Heart right ventricle (tissue), 16 donors: ENCODE results near the gene ADGRE1. TPM values are rescaled to one million over a fixed set of nuclear protein-coding genes. Genes with fewer than 3 reads are reported as not detected.

Experiments used
- ATAC-seq, 8 donors: fragments of 200-7000 bp; cut with Tn5 transposase; one replicate each; pipeline ENCODE4 v1.9.1; 2020; ENCODE audit warnings: mild to moderate bottlenecking in 8 of 8, moderate library complexity in 8 of 8, moderate number of reproducible peaks in 1 of 8
- DNase-seq, 2 donors: peaks; one replicate each; pipeline ENCODE4 v3.0.0-alpha.2; 2020
- H3K27ac ChIP-seq, 10 donors: fragments of 200-600 bp; sonication (generic) in 2 of 10; one replicate each; pipeline versions ENCODE4 v1.5.0 to v1.8.0; 2020 to 2022; ENCODE audit warnings: mild to moderate bottlenecking in 3 of 10
- H3K27me3 ChIP-seq, 7 donors: fragments of 200-600 bp; one replicate each; pipeline ENCODE4 v1.8.0; 2021 to 2022; ENCODE audit warnings: mild to moderate bottlenecking in 2 of 7
- H3K36me3 ChIP-seq, 9 donors: fragments of 200-600 bp; sonication (generic) in 1 of 9; one replicate each; pipeline versions ENCODE4 v1.5.0 to v1.8.0; 2020 to 2022; ENCODE audit warnings: mild to moderate bottlenecking in 2 of 9
- H3K4me1 ChIP-seq, 9 donors: fragments of 200-600 bp; sonication (generic) in 1 of 9; one replicate each; pipeline versions ENCODE4 v1.5.0 to v1.8.0; 2020 to 2022; ENCODE audit warnings: mild to moderate bottlenecking in 4 of 9
- H3K4me3 ChIP-seq, 10 donors: fragments of 200-600 bp; sonication (generic) in 2 of 10; one replicate each; pipeline versions ENCODE4 v1.5.0 to v1.8.0; 2020 to 2022; ENCODE audit warnings: mild to moderate bottlenecking in 7 of 10, moderate library complexity in 2 of 10
- H3K9me3 ChIP-seq, 11 donors: fragments of 200-600 bp in 10 of 11; sonication (generic) in 2 of 11; one replicate each; pipeline versions ENCODE4 v1.5.0 to v1.8.0; 2013 to 2022; ENCODE audit warnings: mild to moderate bottlenecking in 2 of 11, control low read depth in 1 of 11, moderate library complexity in 1 of 11
- CTCF ChIP-seq, 9 donors: fragments of 200-600 bp; sonication (generic) in 2 of 9; IDR thresholded peaks; one replicate each; pipeline versions ENCODE4 v1.5.0 to v1.8.0; 2021 to 2022; ENCODE audit warnings: antibody characterized with exemption in 9 of 9, mild to moderate bottlenecking in 5 of 9, moderate library complexity in 1 of 9
- WGBS, 2 donors: extraction: QIAGEN DNeasy Blood & Tissue Kit; methylation state at CpG; one replicate each; pipeline ENCODE4 v1.1.7; 2013; ENCODE audit warnings: inconsistent platforms in 1 of 2; 5-methylcytosine and 5-hydroxymethylcytosine counted together
- intact Hi-C, 10 donors: fragments of 100-400 bp; cut with DNase I; formaldehyde crosslinking; loops; one replicate each; pipeline versions ENCODE4 v1.11.1 to v1.14.2; 2022
- polyA plus RNA-seq, 2 donors: library from polyadenylated mRNA; stranded (reverse); fragments of 200-250 nt; gene quantifications; one replicate each; pipeline ENCODE4 v1.2.3, GENCODE V29; 2013
- total RNA-seq, 10 donors: library from RNA; stranded (reverse); fragmentation: NEBNext Ultra II Directional in 3 of 10; extraction: Animal tissue kit (Norgen Biotek cat#: 25700) in 3 of 10; gene quantifications; one replicate each; pipeline versions ENCODE4 v1.2.1 to v1.2.4, GENCODE V29; 2021 to 2023
- donor health status: Arrhythmogenic right ventricular cardiomyopathy.
- donor health status: ischemic (EF 13 %, LVEDD 7.1; RV severe dilation, severe dysfunction).
- donor health status: healthy with polysubstance abuse.
- donor health status: DM: no; HTN: yes; CAD: no.
- donor health status: DM: no; HTN: no; CAD: no.
- donor health status: ischemic (EF 25% LVEDD 6.9; RV normal size, moderate dysfunction).
- donor health status: ischemic (EF 25% LVEDD 5.7; RV mildly dilated, moderate dysfunction).
- donor health status: healthy.
- donor health status: DM: yes; HTN: yes; CAD: no.
- donor health status: Ischemic cardiomyopathy.
- donor health status: ischemic (EF 35%, LVEDD 5.7; RV mildly dilated, moderate dysfunction).
- donor health status: nonischemic (EF 11% LVEDD 7.7; RV severe dilation, severe dysfunction).
- donor health status: DM: yes; HTN: yes; CAD: no.
- donor health status: PGD.
- donor health status: ischemic (EF 29% LVEDD 5.4; RV normal size, mild dysfunction).
- donor health status: nonischemic (EF 23%, LVEDD 6.1; RV moderate dilation, normal function).

The ADGRE1 gene
- total and polyA plus RNA-seq, 12 donors, result 0.09 to 4.8 (median 0.19) TPM; not detected in 3

GRCh38 chr19:6862673-6863078 lies 24.7 kb upstream of the ADGRE1 start:
- no peaks in the 10 kb centered on the region for H3K9me3 ChIP-seq
- no peaks in the 10 kb centered on the region for H3K36me3 ChIP-seq
- ATAC-seq (peak; percentile 81 to 97 (median 92)), DNase-seq (peak; percentile 75 to 78)
- H3K27me3 ChIP-seq, result peaks cover 0 to 13% (median 11%) of the 10 kb centered on the region in 7 donors
- H3K4me1 ChIP-seq, result peaks cover 0 to 19% (median 0%) of the 10 kb centered on the region in 9 donors
- peak overlapping the region in 1 of 10 donors; percentile 55 for H3K27ac ChIP-seq
- intact Hi-C loops, result loop anchor here (1.0 to 10.0 kb wide), 10 partner anchors 124 to 482 kb away; partner anchors contain the start of genes TRIP10 (in 6 of the 10), GPR108 (in 4 of the 10) and ARHGEF18 (in 1 of the 10)
- peak overlapping the region in 8 of 10 donors; percentile 17 to 47 (median 35) for H3K4me3 ChIP-seq
- peak; percentile 69 to 88 (median 83) for TF ChIP-seq CTCF (IDR thresholded peaks at IDR 0.05)
- 0 to 2% methylated on average over 16 of the region's 16 CpGs for WGBS, 2 donors

- Histone ChIP-seq H3K4me1 (peaks cover 0 to 36% (median 0%) of the 10 kb centered on the region in 9 donors), H3K27ac (no peak overlapping the region), H3K4me3 (no peak overlapping the region), H3K27me3 (peaks cover 0 to 21% (median 12%) of the 10 kb centered on the region in 7 donors), H3K9me3 (no peaks in the 10 kb centered on the region), H3K36me3 (no peaks in the 10 kb centered on the region)
- DNase-seq (no peak), ATAC-seq (no peak)
- intact Hi-C loops, result loop anchor here in 9 of 10 donors (5.0 to 10.0 kb wide), 5 partner anchors 127 to 480 kb away; partner anchors contain the start of genes GPR108 (in 3 of the 9), TRIP10 (in 3 of the 9) and ARHGEF18 (in 1 of the 9)
- WGBS, 2 donors, result 60% methylated on average over 9 of the region's 9 CpGs
- TF ChIP-seq CTCF (IDR thresholded peaks at IDR 0.05), result no peak
Measured at GRCh38 chr19:6864325-6864940, 22.9 kb upstream of the ADGRE1 start.

GRCh38 chr19:6865849-6866248 lies 21.5 kb upstream of the ADGRE1 start:
- Histone ChIP-seq H3K4me1 (peaks cover 0 to 36% (median 0%) of the 10 kb centered on the region in 9 donors), H3K27ac (no peak overlapping the region), H3K27me3 (peaks cover 0 to 32% (median 13%) of the 10 kb centered on the region in 7 donors), H3K9me3 (no peaks in the 10 kb centered on the region), H3K36me3 (no peaks in the 10 kb centered on the region), H3K4me3 (no peak overlapping the region)
- 63 to 68% methylated on average over 10 of the region's 10 CpGs for WGBS, 2 donors
- ATAC-seq, result no peak
- intact Hi-C loops, result loop anchor here in 4 of 10 donors (5.0 to 10.0 kb wide), 3 partner anchors 234 to 479 kb away; partner anchors contain the start of gene ARHGEF18 (in 1 of the 4)
- no peak for DNase-seq
- no peak for TF ChIP-seq CTCF (IDR thresholded peaks at IDR 0.05)

GRCh38 chr19:6866741-6867151 lies 20.6 kb upstream of the ADGRE1 start:
- no peak overlapping the region for H3K4me3 ChIP-seq
- no peak for TF ChIP-seq CTCF (IDR thresholded peaks at IDR 0.05)
- DNase-seq, result no peak
- H3K36me3 ChIP-seq, result no peaks in the 10 kb centered on the region
- H3K27ac ChIP-seq, result no peak overlapping the region
- peaks cover 0 to 32% (median 13%) of the 10 kb centered on the region in 7 donors for H3K27me3 ChIP-seq
- no peak for ATAC-seq
- H3K9me3 ChIP-seq, result peaks cover 0 to 9% (median 0%) of the 10 kb centered on the region in 11 donors
- peaks cover 0 to 36% (median 0%) of the 10 kb centered on the region in 9 donors for H3K4me1 ChIP-seq
- WGBS, 2 donors, result 67 to 73% methylated on average over 6 of the region's 6 CpGs
- intact Hi-C loops, result loop anchor here in 4 of 10 donors (5.0 to 10.0 kb wide), 3 partner anchors 234 to 478 kb away; partner anchors contain the start of gene ARHGEF18 (in 1 of the 4)
